Neural progenitor cell (in vitro differentiated cells): ENCODE data around the gene TRMO.

Source experiments
- CTCF ChIP-seq: fragments of 200-600 bp; sonication (generic); IDR thresholded peaks from 2 replicates; pipeline ENCODE4 v1.5.1; 2017; ENCODE audit warnings: antibody characterized with exemption, mild to moderate bottlenecking
- EZH2 ChIP-seq: fragments of 200-600 bp; sonication (generic); IDR thresholded peaks from 2 replicates; pipeline ENCODE4 v1.6.1; 2017; ENCODE audit warnings: antibody characterized with exemption, mild to moderate bottlenecking, moderate library complexity
- EZH2phosphoT487 ChIP-seq: fragments of 200-600 bp; sonication (generic); IDR thresholded peaks from 2 replicates; pipeline ENCODE4 v1.6.1; 2017; ENCODE audit warnings: antibody characterized with exemption

- TF ChIP-seq CTCF (no peak), EZH2 (no peak), EZH2phosphoT487 (no peak)
These were observed 18.4 kb upstream of the TRMO start for GRCh38 chr9:97940741-97941140.
